GM18858 (cell line): ENCODE data around the gene PUSL1.

ENCODE experiments used
- ATAC-seq: cut with Tn5 transposase; IDR thresholded peaks from one replicate; pipeline ENCODE4 v1.9.1; 2021; ENCODE audit not compliant: unreplicated experiment

Gene PUSL1

DNA sequence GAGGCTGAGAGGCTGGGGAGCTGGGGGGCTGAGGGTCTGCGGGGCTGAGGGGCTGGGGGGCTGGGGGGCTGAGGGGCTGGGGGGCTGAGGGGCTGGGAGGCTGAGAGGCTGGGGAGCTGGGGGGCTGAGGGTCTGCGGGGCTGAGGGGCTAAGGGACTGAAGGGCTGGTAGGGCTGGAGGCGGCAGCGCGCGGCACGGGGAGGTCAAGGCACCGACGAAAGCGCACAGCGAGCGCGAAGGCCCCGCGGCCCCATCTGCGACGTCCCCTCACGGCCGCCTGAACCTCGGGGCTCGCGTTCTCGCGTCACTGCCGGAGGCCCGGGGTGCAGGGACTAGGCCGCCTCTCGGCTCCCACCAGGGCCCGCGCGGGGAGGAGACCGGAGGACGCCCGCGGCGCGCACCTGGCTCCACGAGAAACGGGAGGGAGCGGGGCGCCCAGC is 15.7 kb downstream of the PUSL1 start:
- ATAC-seq = no peak

DNA sequence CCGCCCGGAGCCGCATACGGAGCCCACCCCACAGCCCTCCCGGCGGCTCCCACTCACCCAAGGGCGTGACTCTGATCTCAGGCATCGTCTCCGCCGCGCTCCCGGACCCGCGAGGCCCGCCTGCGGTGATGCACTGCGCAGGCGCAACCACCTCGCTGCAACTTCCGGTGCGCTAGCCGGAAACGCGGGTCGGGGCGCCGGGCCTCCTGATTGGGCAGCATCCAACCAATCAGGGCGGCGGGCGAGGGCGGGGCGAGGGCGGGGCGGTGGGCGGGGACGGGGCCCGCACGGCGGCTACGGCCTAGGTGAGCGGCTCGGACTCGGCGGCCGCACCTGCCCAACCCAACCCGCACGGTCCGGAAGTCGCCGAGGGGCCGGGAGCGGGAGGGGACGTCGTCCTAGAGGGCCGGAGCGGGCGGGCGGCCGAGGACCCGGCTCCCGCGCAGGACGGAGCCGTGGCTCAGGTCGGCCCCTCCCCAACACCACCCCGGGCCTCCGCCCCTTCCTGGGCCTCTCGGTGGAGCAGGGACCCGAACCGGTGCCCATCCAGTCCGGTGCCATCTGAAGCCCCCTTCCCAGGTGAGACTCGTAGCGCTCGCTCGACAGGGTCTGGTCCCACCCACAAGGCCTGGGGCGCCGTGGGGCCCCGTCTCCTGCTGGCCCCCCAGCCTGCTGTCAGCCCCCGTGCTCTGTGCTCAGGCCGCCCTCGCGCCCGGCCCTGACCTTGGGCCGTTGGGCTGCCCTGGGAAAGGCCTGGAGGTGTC is 16.3 kb downstream of the PUSL1 start, which contains the start of the genes CPTP and INTS11:
CPTP (plus strand) TSS at position 279 of the 764 bp plus-strand sequence. CDS start 2,109 bp downstream, outside the sequence.
INTS11 (minus strand) TSS at position 137 of the 764 bp plus-strand sequence; CDS start at position 85, 52 bp downstream.
- ATAC-seq = peak; percentile 73

DNA sequence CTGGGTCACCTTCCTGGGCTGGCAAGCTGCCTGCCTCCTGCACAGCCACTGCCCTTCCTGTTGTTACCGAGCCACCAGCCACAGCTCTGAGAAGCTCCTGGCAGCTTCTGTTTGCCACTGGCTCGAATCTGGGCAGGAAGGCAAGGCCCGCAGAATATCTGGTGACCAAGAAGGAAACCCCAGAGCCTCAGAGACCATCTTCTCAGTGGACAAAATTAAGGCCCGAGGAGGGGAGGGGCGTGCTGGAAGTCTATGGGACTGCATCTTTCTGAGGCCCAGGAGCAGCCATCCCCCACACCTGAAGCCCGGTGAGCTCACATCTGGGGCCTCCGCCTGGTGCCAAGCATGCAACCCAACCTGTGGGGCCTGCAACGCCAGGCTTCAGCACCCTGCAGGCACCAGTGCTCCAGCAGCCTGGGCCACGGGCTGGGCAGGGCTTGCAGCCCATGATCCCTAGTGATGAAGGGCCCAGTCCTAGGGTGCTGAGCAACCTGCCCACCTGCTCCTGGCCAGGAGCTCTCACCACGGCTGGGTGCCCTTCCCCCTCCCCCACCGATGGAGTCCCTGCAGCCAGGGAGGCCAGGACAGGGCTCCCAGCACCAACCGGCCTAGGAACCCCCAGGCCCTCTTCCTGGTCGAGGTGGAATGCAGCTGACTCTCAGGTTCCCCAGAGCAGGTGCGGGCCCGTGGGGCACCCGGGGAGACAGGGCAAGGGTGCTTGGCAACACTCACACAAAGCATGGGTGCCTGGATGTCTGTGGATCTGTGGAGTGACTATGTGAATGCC is 17.1 kb downstream of the PUSL1 start:
- ATAC-seq = no peak

DNA sequence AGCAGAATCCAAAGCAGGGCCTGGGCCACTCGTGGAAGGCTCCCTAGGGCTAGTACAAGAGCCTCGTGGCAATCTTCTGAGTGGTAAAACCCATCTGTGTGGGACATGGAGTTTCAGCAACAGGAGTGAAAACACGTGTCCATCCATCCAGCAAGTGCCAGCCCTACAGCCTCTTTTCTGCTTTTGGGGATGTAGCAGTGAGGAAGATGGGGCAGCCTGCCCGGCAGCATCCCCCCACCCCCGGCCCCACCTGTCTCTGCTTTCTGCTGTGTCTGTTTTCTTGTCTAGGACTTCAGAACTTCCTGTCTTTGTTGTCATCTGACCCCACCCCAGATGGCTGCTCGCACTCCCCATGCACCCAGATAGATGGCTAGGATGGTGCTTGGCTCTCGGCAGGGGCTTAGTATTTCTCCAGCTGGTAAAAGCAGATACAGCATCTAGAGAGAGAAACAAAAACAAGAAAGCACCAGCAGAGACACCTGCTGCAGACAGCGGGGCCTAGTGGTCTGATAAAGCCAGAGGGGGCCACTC is 17.7 kb downstream of the PUSL1 start:
- no peak for ATAC-seq

DNA sequence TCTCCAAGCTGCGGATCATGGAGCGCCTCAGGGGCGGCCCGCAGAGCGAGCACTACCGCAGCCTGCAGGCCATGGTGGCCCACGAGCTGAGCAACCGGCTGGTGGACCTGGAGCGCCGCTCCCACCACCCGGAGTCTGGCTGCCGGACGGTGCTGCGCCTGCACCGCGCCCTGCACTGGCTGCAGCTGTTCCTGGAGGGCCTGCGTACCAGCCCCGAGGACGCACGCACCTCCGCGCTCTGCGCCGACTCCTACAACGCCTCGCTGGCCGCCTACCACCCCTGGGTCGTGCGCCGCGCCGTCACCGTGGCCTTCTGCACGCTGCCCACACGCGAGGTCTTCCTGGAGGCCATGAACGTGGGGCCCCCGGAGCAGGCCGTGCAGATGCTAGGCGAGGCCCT is 18.9 kb downstream of the PUSL1 start:
- ATAC-seq = no peak

DNA sequence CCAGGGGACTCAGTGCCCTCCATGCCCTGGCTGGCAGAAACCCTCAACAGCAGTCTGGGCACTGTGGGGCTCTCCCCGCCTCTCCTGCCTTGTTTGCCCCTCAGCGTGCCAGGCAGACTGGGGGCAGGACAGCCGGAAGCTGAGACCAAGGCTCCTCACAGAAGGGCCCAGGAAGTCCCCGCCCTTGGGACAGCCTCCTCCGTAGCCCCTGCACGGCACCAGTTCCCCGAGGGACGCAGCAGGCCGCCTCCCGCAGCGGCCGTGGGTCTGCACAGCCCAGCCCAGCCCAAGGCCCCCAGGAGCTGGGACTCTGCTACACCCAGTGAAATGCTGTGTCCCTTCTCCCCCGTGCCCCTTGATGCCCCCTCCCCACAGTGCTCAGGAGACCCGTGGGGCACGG is 19.9 kb downstream of the PUSL1 start:
- no peak for ATAC-seq

DNA sequence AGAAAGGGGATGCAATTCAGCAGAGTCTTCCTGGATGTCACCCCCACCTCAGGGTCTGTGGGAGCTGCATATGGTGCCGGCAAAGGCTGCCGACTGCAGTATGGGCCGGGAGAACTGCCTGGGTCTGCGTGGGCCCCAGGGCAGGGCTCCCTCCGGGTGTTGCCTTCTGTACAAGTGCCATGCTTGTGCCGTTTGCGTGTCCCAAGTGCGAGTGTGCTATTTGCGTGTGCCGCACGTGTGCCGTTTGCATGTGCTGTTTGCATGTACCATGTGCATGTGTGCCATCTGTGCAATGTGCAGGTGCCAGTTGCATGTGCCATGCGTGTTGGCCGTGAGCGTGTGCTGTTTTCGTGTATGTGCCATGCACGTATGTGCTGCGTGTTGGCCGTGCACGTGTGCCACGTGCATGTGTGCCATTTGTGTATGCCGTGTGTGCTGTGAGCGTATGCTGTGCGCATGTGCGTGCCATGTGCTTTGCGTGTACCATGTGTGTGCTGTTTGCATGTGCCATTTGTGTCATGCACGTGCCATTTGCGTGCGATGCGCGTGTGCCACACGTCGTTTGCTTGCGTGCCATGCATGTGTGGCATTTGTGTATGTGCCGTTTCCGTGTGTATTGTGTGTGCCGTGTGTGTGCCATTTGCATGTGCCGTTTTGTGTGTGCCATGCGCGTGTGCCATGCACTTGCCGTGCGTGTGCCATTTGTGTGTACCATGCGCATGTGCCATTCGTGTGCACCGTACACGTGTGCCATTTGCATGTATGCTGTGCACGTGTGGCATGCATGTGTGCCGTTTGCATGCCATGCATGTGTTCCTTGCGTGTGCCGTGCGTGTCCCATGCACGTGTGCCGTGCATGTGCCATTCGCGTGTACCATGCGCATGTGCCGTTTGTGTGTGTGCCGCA is 21.2 kb downstream of the PUSL1 start:
- ATAC-seq = no peak

DNA sequence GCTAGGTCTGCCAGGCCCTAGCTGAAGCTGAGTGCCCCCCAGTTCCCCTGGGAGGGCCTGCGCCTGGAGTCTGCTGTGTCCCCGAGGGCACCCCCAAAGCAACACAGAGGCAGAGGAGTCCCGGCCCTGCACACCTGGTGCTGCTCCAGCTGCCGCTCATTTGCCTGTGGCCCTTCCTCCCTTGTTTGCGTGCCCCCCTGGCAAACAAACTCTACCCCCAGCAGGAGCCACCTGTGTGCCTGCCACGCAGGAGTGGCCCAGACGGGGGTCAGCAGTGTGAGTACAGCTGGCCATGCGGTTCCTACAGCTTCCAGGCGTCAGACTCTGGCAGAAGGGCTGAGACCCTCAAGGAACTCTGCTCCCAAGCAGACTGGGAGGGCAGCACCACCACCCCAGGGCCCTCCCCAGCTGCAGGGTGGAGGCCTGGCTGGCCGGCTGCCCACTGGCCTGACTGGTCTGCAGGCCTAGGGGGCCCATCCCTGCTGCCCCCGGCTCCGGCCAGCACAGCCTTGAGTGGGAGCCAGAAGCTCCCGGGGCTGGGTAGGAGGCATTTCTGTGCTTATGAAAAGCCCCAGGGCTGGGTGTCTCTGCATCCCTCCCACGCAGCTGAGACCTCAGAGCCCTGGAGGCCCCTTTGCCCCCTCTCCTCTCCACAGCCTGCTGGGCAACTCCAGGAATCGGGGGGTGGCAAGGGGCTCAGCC is 22.1 kb downstream of the PUSL1 start:
- no peak for ATAC-seq

DNA sequence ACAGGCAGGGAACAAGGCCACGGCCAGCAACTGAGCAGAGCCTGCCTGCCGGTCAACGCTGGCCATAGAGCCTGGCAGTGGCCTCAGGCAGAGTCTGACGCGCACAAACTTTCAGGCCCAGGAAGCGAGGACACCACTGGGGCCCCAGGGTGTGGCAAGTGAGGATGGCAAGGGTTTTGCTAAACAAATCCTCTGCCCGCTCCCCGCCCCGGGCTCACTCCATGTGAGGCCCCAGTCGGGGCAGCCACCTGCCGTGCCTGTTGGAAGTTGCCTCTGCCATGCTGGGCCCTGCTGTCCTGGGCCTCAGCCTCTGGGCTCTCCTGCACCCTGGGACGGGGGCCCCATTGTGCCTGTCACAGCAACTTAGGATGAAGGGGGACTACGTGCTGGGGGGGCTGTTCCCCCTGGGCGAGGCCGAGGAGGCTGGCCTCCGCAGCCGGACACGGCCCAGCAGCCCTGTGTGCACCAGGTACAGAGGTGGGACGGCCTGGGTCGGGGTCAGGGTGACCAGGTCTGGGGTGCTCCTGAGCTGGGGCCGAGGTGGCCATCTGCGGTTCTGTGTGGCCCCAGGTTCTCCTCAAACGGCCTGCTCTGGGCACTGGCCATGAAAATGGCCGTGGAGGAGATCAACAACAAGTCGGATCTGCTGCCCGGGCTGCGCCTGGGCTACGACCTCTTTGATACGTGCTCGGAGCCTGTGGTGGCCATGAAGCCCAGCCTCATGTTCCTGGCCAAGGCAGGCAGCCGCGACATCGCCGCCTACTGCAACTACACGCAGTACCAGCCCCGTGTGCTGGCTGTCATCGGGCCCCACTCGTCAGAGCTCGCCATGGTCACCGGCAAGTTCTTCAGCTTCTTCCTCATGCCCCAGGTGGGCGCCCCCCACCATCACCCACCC is 22.9 kb downstream of the PUSL1 start, which contains the start of gene TAS1R3:
TAS1R3 (plus strand) TSS at position 213 of the 898 bp plus-strand sequence; CDS start at position 279, 66 bp downstream.
- no peak for ATAC-seq

DNA sequence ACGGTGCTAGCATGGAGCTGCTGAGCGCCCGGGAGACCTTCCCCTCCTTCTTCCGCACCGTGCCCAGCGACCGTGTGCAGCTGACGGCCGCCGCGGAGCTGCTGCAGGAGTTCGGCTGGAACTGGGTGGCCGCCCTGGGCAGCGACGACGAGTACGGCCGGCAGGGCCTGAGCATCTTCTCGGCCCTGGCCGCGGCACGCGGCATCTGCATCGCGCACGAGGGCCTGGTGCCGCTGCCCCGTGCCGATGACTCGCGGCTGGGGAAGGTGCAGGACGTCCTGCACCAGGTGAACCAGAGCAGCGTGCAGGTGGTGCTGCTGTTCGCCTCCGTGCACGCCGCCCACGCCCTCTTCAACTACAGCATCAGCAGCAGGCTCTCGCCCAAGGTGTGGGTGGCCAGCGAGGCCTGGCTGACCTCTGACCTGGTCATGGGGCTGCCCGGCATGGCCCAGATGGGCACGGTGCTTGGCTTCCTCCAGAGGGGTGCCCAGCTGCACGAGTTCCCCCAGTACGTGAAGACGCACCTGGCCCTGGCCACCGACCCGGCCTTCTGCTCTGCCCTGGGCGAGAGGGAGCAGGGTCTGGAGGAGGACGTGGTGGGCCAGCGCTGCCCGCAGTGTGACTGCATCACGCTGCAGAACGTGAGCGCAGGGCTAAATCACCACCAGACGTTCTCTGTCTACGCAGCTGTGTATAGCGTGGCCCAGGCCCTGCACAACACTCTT is 23.8 kb downstream of the PUSL1 start:
- ATAC-seq = no peak

DNA sequence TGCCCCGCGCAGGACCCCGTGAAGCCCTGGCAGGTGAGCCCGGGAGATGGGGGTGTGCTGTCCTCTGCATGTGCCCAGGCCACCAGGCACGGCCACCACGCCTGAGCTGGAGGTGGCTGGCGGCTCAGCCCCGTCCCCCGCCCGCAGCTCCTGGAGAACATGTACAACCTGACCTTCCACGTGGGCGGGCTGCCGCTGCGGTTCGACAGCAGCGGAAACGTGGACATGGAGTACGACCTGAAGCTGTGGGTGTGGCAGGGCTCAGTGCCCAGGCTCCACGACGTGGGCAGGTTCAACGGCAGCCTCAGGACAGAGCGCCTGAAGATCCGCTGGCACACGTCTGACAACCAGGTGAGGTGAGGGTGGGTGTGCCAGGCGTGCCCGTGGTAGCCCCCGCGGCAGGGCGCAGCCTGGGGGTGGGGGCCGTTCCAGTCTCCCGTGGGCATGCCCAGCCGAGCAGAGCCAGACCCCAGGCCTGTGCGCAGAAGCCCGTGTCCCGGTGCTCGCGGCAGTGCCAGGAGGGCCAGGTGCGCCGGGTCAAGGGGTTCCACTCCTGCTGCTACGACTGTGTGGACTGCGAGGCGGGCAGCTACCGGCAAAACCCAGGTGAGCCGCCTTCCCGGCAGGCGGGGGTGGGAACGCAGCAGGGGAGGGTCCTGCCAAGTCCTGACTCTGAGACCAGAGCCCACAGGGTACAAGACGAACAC is 24.5 kb downstream of the PUSL1 start:
- ATAC-seq = no peak

DNA sequence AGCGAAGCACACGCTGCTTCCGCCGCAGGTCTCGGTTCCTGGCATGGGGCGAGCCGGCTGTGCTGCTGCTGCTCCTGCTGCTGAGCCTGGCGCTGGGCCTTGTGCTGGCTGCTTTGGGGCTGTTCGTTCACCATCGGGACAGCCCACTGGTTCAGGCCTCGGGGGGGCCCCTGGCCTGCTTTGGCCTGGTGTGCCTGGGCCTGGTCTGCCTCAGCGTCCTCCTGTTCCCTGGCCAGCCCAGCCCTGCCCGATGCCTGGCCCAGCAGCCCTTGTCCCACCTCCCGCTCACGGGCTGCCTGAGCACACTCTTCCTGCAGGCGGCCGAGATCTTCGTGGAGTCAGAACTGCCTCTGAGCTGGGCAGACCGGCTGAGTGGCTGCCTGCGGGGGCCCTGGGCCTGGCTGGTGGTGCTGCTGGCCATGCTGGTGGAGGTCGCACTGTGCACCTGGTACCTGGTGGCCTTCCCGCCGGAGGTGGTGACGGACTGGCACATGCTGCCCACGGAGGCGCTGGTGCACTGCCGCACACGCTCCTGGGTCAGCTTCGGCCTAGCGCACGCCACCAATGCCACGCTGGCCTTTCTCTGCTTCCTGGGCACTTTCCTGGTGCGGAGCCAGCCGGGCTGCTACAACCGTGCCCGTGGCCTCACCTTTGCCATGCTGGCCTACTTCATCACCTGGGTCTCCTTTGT is 25.3 kb downstream of the PUSL1 start:
- no peak for ATAC-seq

DNA sequence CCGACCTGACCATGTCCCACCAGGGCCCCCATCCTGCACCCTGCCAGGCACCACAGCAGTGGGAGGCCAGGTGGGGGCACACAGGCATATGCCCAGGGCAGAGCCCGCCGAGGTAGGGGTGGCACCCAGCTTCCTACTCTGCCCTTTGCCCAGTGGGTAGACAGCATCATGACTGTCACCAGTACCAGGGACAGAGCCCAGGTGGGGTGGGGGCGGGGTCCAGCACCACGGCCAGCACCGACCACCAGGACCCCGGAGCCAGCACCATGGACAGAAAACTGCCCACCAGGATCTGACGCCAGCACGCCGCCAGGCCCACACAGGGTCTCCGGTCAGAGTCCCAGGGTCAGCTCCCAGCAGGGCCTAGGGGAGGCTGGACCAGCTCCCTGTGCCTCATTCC is 26.4 kb downstream of the PUSL1 start:
- ATAC-seq = no peak

DNA sequence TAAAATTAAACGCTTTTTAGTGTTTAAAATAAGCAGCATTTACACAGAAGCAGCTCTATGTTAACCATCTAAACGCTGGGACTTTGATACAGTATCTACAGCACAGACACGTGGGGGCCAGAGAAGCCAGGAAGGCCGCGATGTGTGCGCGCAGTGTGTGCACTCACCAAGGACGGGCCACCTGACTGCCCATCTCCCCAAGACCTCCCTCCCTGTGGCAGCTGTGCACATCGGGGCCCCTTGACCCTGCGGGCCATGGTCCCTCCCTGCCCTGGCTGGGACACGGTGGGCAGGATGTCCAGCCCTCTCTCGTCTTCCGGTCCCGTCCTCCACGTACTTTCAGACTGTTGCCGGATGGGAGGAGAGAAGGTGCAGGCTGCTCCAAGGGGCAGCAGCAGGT is 26.9 kb downstream of the PUSL1 start:
- ATAC-seq = no peak

DNA sequence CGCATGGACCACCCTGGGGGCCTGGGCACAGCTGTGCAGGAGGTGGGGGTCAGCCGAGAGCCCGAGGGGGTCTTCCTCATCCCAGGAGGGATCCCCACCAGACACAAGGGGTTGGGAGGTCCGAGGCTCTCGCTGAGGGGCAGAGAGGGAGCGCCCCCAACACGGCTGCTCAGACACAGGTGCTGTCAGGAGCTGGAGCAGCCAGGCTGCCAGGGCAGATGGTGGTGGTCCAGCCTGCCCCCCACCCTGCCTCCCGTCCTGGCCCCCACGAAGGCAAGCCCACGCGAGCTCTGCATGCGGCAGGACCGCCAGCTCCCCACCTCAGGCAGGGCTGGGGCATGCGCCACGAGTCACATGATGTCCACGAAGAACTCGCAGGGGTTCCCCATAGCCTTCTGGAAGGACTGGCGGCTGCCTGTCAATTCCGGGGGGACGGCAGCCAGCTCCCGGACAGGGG is 27.4 kb downstream of the PUSL1 start:
- no peak for ATAC-seq

DNA sequence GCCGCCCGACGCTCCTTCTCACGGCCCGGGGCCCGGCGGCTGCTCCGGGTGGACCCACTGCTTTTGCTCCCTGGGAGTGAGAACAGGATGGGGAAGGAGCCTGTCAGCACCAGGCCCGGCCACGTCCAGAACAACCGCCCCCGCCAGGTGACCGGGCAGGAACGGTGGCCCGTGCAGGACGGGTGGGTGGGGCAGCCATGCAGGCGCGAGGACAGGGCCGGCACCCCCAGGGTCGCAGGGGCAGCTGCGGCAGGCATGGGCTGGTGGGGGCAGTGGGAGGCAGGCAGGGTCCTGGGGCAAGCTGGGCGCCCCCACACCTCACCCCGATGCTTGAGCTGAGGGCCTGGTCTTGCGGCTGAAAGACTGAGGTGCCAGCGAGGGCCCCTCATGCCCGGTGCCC is 28.0 kb downstream of the PUSL1 start:
- ATAC-seq = no peak
